GM23338 (cell line): ENCODE measurements around the gene TMEM63B. TPM values are rescaled to one million over a fixed set of nuclear protein-coding genes. Genes with fewer than 3 reads are reported as not detected.

Experiments used
- ATAC-seq: fragments of 200-7000 bp; cut with Tn5 transposase; 3 replicates; pipeline ENCODE4 v1.9.1; 2020
- DNase-seq: peaks from one replicate; pipeline ENCODE4 v3.0.0-alpha.2; 2015; ENCODE audit warnings: low spot score
- H2AFZ ChIP-seq: fragments of 200-600 bp; sonication (generic); 2 replicates; pipeline ENCODE4 v1.8.0; 2016; ENCODE audit warnings: antibody characterized with exemption, mild to moderate bottlenecking, moderate library complexity
- H3F3A ChIP-seq: fragments of 200-600 bp; sonication (generic); replicated peaks from 2 replicates; pipeline ENCODE4 v1.8.0; 2017; ENCODE audit warnings: antibody characterized with exemption, mixed run types, low read depth
- H3K27ac ChIP-seq: fragments of 200-600 bp; sonication (generic); 2 replicates; pipeline ENCODE4 v1.6.1; 2016; ENCODE audit warnings: low read depth
- H3K27me3 ChIP-seq: fragments of 200-600 bp; sonication (generic); 2 replicates; pipeline ENCODE4 v1.8.0; 2016; ENCODE audit warnings: mild to moderate bottlenecking, mixed run types, moderate library complexity; ENCODE audit not compliant: insufficient read depth
- H3K36me3 ChIP-seq: fragments of 200-600 bp; sonication (generic); 2 replicates; pipeline ENCODE4 v1.8.0; 2016; ENCODE audit warnings: mild to moderate bottlenecking; ENCODE audit not compliant: insufficient read depth
- H3K4me1 ChIP-seq: fragments of 200-600 bp; sonication (generic); 2 replicates; pipeline ENCODE4 v1.8.0; 2016; ENCODE audit warnings: mild to moderate bottlenecking, moderate library complexity; ENCODE audit not compliant: insufficient read depth
- H3K4me2 ChIP-seq: fragments of 200-600 bp; sonication (generic); 2 replicates; pipeline ENCODE4 v1.7.1; 2017; ENCODE audit warnings: mixed run types
- H3K4me3 ChIP-seq: fragments of 200-600 bp; sonication (generic); 2 replicates; pipeline ENCODE4 v1.6.1; 2016; ENCODE audit warnings: mixed run types
- H3K79me2 ChIP-seq: fragments of 200-600 bp; sonication (generic); replicated peaks from 2 replicates; pipeline ENCODE4 v1.8.0; 2017; ENCODE audit warnings: mild to moderate bottlenecking; ENCODE audit not compliant: insufficient read depth
- H3K9me2 ChIP-seq: fragments of 200-600 bp; sonication (generic); 2 replicates; pipeline ENCODE4 v1.8.0; 2017; ENCODE audit not compliant: insufficient read depth
- H4K20me1 ChIP-seq: fragments of 200-600 bp; sonication (generic); replicated peaks from 2 replicates; pipeline ENCODE4 v1.8.0; 2017; ENCODE audit warnings: mild to moderate bottlenecking; ENCODE audit not compliant: insufficient read depth
- H3K27ac Mint-ChIP-seq: 2 replicates; pipeline ENCODE4 v1.8.0; 2020; ENCODE audit warnings: inconsistent platforms, mild to moderate bottlenecking, moderate library complexity, mixed read lengths
- H3K27me3 Mint-ChIP-seq: 3 replicates; pipeline ENCODE4 v1.8.0; 2022; ENCODE audit warnings: low read depth, mild to moderate bottlenecking, moderate library complexity, mixed read lengths, inconsistent platforms; ENCODE audit not compliant: insufficient read depth, poor library complexity
- H3K36me3 Mint-ChIP-seq: 3 replicates; pipeline ENCODE4 v1.8.0; 2021; ENCODE audit warnings: low read depth, mild to moderate bottlenecking, inconsistent platforms, moderate library complexity, mixed read lengths
- H3K4me1 Mint-ChIP-seq: 3 replicates; pipeline ENCODE4 v1.8.0; 2020; ENCODE audit warnings: mild to moderate bottlenecking, inconsistent platforms, mixed read lengths
- H3K4me3 Mint-ChIP-seq: 3 replicates; pipeline ENCODE4 v1.8.0; 2021; ENCODE audit warnings: moderate library complexity, mild to moderate bottlenecking, inconsistent platforms, mixed read lengths
- H3K9me3 Mint-ChIP-seq: 3 replicates; pipeline ENCODE4 v1.8.0; 2020; ENCODE audit warnings: moderate library complexity, mild to moderate bottlenecking, inconsistent platforms, mixed read lengths
- CREB1 ChIP-seq: fragments of 250-450 bp; sonication (Bioruptor Pico); IDR thresholded peaks from 2 replicates; pipeline ENCODE4 v1.5.0; 2020; ENCODE audit warnings: low read depth, mild to moderate bottlenecking, moderate library complexity
- CTCF ChIP-seq, 2 experiments: fragments of 200-600 bp in 1 of 2; sonication (generic) in 1 of 2; conservative IDR thresholded peaks; 2 replicates each; pipeline versions ENCODE4 v1.5.1 to v1.6.1; 2016 to 2017; ENCODE audit warnings: antibody characterized with exemption in 2 of 2, low read depth in 2 of 2, mild to moderate bottlenecking in 2 of 2, moderate library complexity in 1 of 2
- ETS1 ChIP-seq: IDR thresholded peaks from 2 replicates; pipeline ENCODE4 v1.6.1; 2016; ENCODE audit warnings: antibody characterized with exemption
- EZH2 ChIP-seq: fragments of 200-600 bp; sonication (generic); IDR thresholded peaks from one replicate; pipeline ENCODE4 v1.8.0; 2017; ENCODE audit warnings: antibody characterized with exemption, mild to moderate bottlenecking, low read depth; ENCODE audit not compliant: unreplicated experiment
- EZH2phosphoT487 ChIP-seq: fragments of 200-600 bp; sonication (generic); IDR thresholded peaks from one replicate; pipeline ENCODE4 v1.8.1; 2018; ENCODE audit warnings: antibody characterized with exemption; ENCODE audit not compliant: unreplicated experiment
- JUNB ChIP-seq: IDR thresholded peaks from one replicate; pipeline ENCODE4 v1.6.1; 2016; ENCODE audit warnings: antibody characterized with exemption; ENCODE audit not compliant: unreplicated experiment
- NANOG ChIP-seq: IDR thresholded peaks from 2 replicates; pipeline ENCODE4 v1.6.1; 2016; ENCODE audit warnings: antibody characterized with exemption, borderline replicate concordance
- POLR2AphosphoS5 ChIP-seq: IDR thresholded peaks from 2 replicates; pipeline ENCODE4 v1.6.1; 2016; ENCODE audit warnings: antibody characterized with exemption, low read depth
- REST ChIP-seq: IDR thresholded peaks from one replicate; pipeline ENCODE4 v1.6.1; 2018; ENCODE audit warnings: antibody characterized with exemption; ENCODE audit not compliant: unreplicated experiment
- STAT1 ChIP-seq: IDR thresholded peaks from one replicate; pipeline ENCODE4 v1.6.1; 2016; ENCODE audit warnings: antibody characterized with exemption; ENCODE audit not compliant: unreplicated experiment
- ZNF114 ChIP-seq: fragments of 250-450 bp; sonication (Bioruptor Pico); IDR thresholded peaks from 2 replicates; pipeline ENCODE4 v1.5.0; 2020; ENCODE audit warnings: mild to moderate bottlenecking, moderate library complexity
- ZNF331 ChIP-seq: fragments of 250-450 bp; sonication (Bioruptor Pico); IDR thresholded peaks from 2 replicates; pipeline ENCODE4 v1.5.0; 2020; ENCODE audit warnings: low read depth, mild to moderate bottlenecking, moderate library complexity
- ZNF462 ChIP-seq: fragments of 250-450 bp; sonication (Bioruptor Pico); IDR thresholded peaks from 2 replicates; pipeline ENCODE4 v1.5.0; 2020; ENCODE audit warnings: mild to moderate bottlenecking, moderate library complexity
- polyA plus RNA-seq: library from polyadenylated mRNA; unstranded; fragments of >200 nt; fragmentation: Nextera tagmentation; extraction: Ambion mirVana; gene quantifications from 2 replicates; pipeline ENCODE4 v1.2.1, GENCODE V29; 2016
- total RNA-seq: library from RNA; depleted of rRNA; stranded (reverse); fragments of >200 nt; shearing (Covaris generic); gene quantifications from 2 replicates; pipeline ENCODE4 v1.2.3, GENCODE V29; 2014

The TMEM63B gene
- total and polyA plus RNA-seq, 2 experiments from 2014 or later: 10.1 to 36.0 TPM

- no peaks in the 10 kb centered on the region for H3K27me3 ChIP-seq
- no peak overlapping the region for H3K4me3 ChIP-seq
- ATAC-seq: no peak
- Mint-ChIP-seq H3K4me1 (peaks cover 28% of the 10 kb centered on the region), H3K27me3 (peaks cover 18% of the 10 kb centered on the region), H3K36me3 (no peaks in the 10 kb centered on the region), H3K4me3 (no peak overlapping the region), H3K9me3 (no peaks in the 10 kb centered on the region), H3K27ac (no peak overlapping the region)
- no peak for DNase-seq
- H3K79me2 ChIP-seq: no peaks in the 10 kb centered on the region
- no peaks in the 10 kb centered on the region for H4K20me1 ChIP-seq
- no peak for TF ChIP-seq NANOG
- no peak for TF ChIP-seq EZH2
- no peak for TF ChIP-seq POLR2AphosphoS5
- TF ChIP-seq REST: no peak
- TF ChIP-seq EZH2phosphoT487: no peak
- no peak for TF ChIP-seq JUNB
- no peak for TF ChIP-seq CTCF (conservative IDR thresholded peaks at IDR 0.05; ENCODE audit: low read depth in 2 of 2)
- TF ChIP-seq ETS1: no peak
- TF ChIP-seq ZNF114 (CRISPR knock-in tag): no peak
- TF ChIP-seq CREB1 (CRISPR knock-in tag): no peak
- no peak for TF ChIP-seq ZNF462 (CRISPR knock-in tag)
- TF ChIP-seq ZNF331 (CRISPR knock-in tag): no peak
- no peak for TF ChIP-seq STAT1
- no peaks in the 10 kb centered on the region for H3K36me3 ChIP-seq
- H3K4me1 ChIP-seq: peaks cover 12% of the 10 kb centered on the region
- no peak overlapping the region for H3K27ac ChIP-seq
- H2AFZ ChIP-seq: no peak overlapping the region
- H3K9me2 ChIP-seq: no peaks in the 10 kb centered on the region
- no peak overlapping the region for H3K4me2 ChIP-seq
- H3F3A ChIP-seq: 0 out of 2 replicates have a peak, but pooled peaks cover 2% of the 10 kb centered on the region
These were observed 55.6 kb downstream of the TMEM63B start for GRCh38 chr6:44182911-44183390.
